Stimulated activated CD8-positive, alpha-beta memory T cell treated with anti-CD3 and anti-CD28 coated beads, Interleukin-7, amount 100 ng/mL, for 1 hour (primary cell): ENCODE results near the gene MTR.
A peak's percentile ranks its signal among the peaks of the same experiment; 100 is the strongest.

Experiments
- DNase-seq, 2 donors: peaks; one replicate each; pipeline ENCODE4 v3.0.0-alpha.2; 2020; ENCODE audit warnings: low read depth in 2 of 2

MTR gene

DNA sequence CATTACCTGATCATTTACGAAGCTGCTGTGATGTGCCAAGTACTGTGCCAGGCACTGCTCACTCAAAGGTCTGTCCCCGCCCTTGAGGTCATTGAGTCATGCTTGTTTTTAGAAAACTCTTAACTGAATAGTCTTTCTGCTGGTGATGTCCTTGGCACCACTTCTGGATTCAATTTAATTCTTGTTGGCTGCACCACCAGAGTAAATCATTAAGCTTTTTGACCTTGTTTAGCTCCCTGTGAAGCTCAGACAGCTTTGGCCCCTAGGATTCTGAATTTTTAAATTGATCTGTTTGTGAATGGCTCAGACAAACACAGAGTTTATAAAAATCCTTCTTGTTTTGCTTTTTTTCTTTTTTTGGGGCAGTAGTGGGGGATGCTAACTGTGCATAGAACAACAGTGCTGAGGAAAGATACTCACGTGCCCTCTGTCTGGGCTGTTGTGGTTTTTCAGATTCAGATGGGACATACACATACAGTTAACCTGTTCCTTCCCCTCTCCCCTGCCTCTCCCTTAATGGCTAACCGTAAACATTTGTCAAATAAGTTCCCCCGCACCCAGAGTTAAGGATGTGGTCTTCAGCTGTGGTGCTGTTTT lies 67.6 kb downstream of the MTR start:
- DNase-seq: no peak

DNA sequence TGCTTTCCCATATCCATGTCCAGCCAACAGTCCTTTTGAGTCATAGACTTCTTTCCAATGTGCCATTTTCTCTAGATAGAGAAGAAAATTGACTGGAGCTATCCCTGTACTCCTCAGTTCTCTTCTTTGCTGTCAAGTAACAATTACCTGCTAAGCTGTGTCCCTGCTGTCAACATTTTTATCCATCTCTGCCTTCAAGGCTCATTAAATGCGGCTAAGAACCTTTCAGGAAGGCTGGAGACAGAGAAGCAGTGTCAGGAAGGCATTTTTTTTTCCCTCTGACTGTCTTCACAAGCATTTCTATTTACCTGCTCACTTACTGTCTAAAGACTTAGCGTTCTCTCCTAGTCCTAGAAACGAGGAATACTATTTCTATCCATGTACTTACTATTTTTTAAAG lies 69.1 kb downstream of the MTR start:
- DNase-seq: no peak

DNA sequence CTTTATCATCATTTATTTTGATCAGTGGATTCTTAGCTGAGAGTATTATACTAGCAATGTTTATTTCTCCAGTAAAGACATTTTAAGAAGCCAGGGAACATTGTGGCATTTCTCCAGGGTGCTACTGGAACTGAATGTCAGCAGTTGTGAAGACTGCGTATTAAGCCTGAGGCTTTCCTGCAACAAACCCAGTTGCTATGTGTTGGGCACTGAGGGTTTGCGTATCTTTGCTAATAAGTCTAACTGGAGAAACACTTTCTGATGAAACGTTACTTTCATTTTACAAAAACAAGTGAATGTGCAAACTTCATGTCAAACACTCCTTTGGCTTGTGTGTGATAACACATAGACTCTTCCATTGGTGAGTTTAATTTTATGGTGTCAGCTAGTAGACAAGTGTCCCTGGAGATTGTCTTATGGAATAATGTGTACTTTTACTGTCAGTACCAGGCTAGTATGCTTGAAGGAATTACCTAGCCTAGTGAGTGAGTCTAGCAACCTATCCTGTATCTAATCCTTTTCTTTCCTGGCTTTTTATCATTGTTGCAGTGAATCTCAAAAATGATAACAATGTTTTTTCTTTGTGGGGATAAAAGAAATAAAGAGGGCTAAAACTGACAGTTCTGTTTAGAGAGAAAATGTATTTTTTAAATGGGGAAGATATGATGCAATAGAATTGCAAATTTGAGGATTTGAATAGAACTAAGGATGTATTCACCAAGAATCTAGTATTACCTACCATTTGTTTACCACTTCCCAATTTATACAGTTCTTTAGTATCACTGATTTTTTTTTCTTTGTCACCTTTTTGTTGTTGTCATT lies 70.1 kb downstream of the MTR start:
- DNase-seq: no peak

DNA sequence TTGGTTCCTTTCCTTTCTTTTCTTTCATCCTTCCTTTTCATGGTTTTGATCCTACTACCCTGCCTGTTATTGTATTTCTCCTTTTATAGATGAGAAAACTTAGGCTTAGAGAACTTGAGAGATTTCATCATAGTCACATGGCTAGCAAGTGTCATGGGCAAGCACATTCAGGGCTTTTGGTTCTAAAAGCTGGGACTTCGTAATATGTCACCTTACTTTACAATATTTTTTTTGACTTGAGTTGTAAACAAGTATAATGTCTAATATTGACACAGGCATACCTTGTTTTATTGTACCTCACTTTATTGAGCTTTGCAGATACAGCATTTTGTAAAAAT lies 70.7 kb downstream of the MTR start:
- no peak for DNase-seq

DNA sequence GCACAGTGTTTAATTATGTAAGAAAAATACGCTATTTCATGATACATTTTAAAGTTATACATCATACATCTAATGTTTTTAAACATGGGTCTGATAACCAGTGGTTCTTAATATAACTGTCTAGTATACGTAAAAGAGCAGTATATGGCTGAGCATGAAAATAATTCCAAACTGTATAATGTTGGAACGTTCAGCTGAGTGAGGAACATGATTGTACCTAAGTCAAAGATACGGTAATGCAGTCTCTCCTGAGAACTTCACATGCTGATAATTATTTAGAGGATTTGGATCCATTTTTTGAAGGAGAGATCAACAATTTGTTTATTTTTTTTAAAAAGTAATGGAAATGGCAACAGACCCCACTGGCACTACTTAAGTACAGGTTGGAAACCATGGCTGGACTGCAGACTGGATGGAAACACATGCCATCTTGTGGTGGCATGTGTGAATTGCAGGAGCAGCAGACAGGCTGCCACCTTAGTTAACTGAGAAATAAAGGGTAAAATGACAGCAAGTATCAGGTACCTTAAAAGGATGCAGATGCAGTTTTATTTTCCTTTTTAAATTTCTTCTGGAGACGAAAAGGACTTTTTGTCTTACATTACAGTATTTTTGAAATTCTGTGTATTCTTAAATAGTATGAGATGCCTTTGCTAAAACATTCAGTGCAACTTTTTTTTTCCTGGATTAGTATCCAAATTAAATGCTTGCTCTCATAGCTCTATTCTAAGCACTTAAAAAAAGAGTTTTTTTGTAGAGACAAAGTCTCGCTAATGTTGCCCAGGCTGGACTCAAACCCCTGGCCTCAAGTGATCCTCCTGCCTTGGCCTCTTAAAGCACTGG lies 73.8 kb downstream of the MTR start:
- peak in 1 of 2 donors; percentile 6 for DNase-seq

DNA sequence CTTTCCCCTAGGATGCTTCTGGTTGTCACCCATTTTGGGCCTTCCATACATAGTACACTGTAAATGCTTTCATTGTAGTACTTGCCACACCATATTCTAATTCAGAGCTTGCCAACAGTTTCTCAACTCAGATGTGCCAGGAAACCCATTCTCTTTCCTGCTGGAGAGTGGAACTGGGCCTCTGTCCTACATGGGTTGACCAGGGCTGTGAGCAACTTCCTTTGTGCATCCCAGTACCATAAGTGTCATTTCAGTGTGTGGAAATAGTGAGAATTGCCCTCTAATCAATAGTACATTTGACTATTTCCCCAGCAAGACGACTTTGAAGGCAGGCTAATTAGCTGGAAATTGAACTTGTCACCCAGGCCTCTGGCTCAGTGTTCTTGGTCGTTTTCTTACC lies 74.8 kb downstream of the MTR start:
- DNase-seq: no peak

DNA sequence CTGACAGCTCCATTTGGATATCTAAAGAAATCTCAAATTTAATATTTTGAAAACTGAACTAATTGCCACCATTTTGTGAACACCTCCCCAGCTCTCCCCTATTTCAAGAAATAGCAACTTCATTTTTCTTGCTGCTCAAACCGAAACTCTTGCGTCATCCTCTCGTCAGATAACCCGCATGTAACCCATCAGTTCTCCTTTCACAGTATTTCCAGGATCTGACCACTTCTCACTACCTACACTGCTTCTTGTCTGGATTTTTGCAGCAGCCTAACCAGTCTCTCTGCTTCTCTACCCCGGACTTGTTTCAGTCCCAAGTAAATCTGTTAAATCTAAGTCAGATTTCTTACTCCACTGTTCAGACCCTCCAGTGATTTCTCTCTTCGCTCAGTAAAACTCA lies 75.6 kb downstream of the MTR start:
- no peak for DNase-seq

DNA sequence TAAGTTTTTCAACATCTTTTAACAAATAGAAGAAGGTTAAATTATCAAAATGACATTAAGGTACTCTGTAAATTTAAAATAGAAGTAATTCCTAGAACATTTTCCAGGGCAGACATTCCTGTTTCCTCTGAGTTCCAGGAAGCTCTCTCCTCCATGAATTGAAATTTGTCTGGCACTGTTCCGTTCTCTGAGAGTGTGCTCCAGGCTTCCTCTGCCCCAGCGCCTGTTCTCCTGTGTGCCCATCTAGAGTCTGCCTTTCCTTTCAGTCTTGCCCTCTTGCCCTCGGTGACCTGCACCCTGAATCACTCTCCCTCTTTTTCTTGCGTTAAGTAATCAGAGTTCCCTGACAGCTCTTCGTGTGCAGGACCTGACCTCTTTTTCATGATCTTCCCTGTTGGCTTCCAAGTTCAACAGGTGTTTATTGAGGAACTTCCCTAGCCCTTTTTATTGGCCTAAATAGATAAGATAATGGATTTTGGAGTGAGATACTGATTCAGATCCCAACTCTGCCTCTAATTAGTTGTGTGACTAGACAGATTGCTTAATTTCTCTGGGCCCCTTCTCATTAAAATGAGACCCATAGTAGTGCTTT lies 77.1 kb downstream of the MTR start:
- DNase-seq: no peak

DNA sequence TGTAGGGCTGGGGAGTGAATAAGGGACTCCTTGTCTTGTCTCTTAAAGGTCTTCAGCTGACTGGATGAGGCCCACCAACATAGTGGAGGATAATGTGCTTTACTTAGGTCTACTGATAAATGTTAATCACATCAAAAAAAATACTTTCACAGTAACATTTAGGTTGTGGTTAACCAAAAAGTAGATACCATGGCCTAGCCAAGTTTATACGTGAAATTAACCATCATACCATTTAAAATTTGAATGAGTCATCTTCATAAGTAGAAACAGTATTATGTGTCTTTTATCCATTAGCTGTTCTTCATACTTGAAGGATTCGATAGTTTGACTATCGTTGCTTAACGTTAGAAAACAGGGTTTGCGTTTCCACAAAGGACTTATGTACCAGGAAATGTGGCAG lies 80.9 kb downstream of the MTR start:
- DNase-seq: no peak

DNA sequence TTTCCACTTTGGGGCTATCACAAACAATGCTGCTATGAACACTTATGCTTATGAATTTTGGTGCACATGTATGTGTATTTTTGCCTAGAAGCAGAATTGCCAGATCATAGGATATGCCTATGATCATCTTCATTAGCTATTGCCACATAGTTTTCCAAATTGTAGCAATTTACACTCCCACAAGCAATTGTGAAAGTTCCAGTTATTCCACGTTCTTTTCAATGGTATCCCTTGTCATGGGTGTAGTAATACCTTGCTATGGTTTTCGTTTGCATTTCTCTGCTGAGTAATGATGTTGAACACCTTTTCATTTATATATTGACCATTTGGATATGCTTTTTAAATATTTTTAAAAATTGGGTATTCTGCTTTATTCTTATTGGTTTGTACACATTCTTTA lies 82.6 kb downstream of the MTR start:
- DNase-seq: no peak

DNA sequence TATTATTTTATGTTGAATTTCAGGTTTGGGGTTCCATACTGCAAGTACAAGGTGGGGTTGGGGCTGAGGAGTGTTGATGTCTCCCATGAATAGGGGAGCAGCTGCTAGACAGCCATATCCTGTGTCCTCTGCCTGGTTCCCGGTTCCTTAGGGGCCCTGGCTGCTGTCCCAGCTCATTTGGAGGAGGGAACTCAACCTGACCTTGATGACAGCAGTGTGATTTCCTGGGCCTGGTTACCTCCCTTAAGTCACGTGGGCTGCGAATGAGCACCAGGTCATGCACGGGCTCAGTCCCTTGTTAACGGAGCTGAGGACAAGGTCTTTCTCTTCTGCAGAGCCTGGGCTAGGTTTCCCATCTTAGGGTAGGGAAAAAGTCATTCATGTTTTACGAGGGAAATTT lies 85.1 kb downstream of the MTR start:
- DNase-seq: no peak

DNA sequence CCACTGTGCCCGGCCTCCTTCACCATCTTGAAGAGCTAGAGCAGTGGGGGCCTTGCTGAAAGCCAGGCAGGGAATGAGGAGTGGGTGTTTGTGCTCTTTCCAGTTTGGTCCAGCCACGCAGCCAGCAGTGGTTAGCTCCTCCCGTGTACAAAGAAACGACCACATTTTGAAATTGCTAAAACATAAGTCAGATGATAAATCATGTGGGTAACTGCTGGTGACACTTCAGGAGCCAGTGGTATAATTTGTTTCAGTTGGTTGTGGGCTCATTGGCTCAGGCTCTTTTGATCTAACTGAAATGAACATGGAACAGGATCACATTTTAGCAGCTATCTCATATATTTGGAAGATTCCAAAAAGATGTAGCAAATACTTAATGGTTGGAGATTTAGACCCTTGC lies 87.6 kb downstream of the MTR start:
- no peak for DNase-seq

DNA sequence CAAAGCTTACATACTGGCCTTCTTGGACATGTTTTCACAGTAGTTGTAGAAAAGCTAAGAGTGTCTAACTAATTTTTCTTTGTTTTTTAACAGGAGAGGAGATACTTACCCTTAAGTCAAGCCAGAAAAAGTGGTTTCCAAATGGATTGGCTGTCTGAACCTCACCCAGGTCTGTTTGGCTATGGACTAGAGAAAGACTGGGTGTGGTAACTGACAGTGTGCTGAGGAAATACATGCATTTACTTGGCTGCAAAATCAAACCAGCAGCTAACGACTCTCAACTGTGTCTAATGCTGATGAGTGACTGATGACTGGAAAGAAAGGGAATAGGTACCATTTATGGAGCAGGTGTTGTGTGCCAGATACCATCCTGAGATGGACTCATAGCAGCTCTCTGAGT lies 91.1 kb downstream of the MTR start:
- no peak for DNase-seq

DNA sequence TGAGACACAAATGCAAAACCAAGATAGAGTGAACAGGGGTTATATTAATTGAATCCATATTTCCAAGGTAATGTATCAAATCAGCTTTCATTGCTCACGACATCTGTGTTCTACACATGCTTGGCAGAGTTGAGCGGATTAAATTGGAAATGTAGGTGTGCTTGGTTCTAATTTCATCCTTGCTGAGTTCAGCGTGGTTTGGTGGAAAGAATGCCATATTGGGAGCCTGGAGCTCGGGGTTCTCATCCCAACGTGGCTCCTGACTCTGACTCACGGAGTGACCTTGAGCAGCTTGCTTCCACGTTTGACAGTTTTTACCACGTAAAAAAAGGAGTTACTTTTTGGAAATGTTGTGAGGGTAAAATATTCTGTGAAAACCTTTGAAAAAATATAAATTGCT lies 92.0 kb downstream of the MTR start:
- DNase-seq: no peak

DNA sequence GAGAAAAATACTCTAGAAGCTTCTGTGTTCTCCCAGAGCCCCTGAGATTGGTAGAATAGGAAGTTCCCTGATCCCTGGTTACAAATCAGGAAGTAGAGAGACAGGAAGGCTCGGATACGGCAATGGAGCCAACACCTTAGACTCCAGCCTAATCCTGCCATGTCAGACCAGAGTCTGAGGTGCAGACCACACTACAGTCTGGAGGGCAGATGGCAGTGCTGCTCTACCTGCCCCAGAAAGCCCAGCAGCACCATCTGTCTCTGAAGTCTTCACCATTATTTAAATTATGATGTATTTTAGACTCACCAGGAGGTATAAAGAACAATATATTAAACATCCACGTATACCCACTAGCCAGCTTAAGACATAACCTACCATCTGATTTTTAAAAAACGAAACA lies 93.0 kb downstream of the MTR start:
- DNase-seq: no peak

DNA sequence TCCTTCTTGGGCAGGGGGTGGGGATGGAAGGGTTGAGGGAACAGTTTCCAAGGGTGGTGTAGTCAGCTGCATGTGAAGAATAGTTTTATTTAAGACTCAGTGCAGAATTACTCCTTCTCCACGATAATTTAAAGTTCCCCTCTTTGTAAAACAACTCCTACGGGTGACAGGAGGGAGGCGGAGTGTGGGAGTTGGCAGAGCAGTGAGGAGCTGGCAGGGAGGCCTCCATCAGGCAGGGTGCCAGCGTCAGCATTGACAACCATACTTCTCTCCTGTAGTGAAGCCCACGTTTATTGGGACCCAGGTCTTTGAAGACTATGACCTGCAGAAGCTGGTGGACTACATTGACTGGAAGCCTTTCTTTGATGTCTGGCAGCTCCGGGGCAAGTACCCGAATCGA lies 93.8 kb downstream of the MTR start:
- DNase-seq: no peak

DNA sequence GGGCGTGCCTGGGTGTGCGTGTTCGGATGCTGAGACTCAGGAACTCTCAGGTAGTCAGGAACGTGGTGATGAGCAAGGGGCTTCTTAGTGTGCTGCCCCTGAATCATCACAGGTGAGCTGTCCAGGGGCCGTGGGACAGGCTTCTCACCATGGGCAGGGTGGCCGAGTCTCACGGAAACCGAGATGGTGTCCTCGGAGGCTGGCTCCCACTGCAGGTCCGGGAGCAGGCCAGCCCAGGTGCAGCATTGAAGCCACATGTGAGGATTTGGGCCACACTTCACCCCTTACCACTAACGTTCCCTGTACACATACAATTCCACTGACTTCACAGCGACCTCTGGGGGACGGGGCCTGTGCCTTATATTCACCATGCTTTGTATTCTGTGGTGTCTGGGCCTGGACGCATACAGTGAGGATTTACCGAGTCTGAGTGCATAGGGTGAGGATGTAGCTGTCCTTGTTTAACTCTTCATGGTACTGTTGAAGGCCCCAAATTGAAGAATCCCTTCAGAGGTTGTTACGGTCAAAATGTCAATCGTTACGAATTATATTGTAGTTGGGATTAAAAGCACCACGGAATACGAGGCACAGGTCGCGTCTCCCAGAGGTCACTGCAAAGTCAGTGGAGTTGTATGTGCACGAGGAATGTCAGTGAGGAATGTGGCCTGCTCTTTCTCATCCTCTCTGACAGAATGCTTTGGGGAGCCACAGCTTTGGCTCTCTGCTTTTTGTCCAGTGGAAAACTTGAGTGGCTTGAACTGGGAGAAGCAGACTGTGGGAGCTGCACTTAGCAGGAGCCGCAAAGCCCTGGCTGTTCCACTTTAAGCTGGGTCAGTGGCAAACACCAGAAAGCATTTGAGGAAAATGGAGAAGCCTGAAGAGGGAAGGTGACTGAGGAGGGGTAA lies 95.3 kb downstream of the MTR start:
- no peak for DNase-seq

DNA sequence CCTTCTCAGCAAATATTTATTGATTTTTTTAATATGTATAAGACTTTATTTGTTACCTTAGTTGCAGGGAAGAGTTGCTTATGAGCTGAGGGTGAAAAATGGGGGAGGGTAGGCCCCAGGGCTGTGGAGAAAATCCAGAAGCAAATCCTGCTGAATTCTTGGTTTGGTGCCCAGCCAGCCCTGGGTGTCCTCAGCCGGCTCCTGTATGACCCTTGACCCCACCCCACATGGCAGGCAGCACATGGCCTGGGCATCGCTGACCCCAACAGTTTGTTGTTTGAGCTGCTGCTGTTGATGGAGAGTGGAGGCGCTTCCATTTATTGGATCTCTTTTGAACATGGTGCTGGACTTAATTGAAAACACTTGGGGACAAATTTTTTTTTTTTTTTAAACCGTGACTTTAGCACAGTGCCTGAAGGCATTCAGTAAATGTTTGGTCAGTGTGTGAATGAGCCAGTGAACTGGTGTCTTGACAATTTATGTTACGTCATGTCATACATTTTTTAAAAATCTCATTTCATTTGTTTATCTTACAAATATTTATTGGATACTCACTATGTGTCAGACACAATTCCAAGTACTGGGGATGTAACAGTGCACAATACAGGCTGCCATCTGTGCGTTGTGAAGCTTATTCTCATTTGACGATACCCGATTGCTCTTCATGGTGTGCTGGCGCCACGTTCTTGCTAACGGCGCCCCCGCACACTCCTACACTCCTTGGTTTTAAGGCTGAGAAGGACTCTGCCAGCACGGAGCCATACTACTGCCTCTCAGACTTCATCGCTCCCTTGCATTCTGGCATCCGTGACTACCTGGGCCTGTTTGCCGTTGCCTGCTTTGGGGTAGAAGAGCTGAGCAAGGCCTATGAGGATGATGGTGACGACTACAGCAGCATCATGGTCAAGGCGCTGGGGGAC lies 98.8 kb downstream of the MTR start:
- no peak for DNase-seq

DNA sequence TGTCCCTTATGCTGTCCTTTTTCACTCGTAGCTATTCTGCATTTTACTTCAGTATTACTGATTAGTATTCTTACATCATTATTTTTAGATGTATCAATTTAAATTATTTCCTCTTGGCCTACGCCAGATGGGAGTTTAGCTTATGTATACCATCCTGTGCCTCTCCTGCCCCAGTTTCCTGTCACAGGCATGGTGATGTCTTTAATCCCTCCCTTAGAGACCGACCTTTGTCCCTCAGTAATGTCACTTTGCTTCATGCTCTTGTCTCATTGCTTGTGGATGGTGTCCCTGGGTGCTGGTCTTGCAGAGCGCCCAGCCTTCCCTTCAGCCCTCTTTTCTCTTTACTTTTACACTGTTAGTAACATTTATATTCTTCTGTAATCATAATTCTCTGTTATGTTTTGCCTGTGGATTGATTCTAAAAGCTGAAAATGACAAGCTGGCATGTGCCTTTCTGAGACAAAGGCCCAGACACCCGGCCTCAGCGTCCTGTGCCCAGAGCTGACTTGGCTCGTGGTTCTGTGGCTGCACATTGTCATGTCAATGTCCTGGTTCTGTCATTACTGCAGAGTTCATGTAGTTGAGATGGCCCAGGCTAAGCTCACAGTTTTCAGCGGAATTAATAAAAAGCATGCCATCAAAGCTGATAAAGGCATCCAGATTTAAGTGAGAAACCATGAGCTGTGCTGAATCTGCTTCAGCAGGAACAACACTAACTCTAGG lies 100.7 kb downstream of the MTR start:
- no peak for DNase-seq

DNA sequence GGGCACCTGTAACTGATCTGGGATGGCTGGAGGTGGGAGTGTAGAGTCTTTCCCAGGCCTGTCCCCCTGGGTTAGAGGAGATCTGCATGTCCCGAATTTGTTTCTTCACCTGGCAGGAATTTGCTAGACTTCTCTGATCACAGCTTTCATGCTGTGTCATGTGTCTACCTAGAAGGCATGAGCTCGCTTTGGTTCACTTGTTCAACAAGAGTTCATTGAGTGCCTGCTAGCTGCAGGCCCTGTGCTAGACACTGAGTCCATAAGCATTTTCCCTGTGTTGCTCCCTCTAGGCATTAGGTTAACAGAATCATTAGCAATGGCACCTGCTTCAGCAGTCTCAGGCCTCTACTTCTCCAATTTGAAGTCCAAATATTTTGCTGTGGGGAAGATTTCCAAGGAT lies 101.6 kb downstream of the MTR start:
- DNase-seq: no peak
